Gastrocnemius medialis (tissue), 4 donors: Measurements from ENCODE around the gene PFDN5.
A peak's percentile ranks its signal among the peaks of the same experiment; 100 is the strongest.

Source experiments
- POLR2A ChIP-seq, 2 donors: fragments of 450-650 bp; IDR thresholded peaks; one replicate each; pipeline ENCODE4 v1.6.1; 2017; ENCODE audit warnings: antibody characterized with exemption in 2 of 2, mild to moderate bottlenecking in 2 of 2, moderate library complexity in 2 of 2
- TF ChIP-seq, protein P1 (sequence below), 5 experiments: fragments of 450-650 bp in 3 of 5; fragments of 200-600 bp in 2 of 5; sonication (generic) in 2 of 5; IDR thresholded peaks in 4 of 5; conservative IDR thresholded peaks in 1 of 5; 1 replicate in 4 of 5; 2 replicates in 1 of 5; pipeline ENCODE4 v1.5.1; 2016 to 2019; ENCODE audit warnings: antibody characterized with exemption in 5 of 5, mild to moderate bottlenecking in 3 of 5, moderate library complexity in 3 of 5

DNA sequence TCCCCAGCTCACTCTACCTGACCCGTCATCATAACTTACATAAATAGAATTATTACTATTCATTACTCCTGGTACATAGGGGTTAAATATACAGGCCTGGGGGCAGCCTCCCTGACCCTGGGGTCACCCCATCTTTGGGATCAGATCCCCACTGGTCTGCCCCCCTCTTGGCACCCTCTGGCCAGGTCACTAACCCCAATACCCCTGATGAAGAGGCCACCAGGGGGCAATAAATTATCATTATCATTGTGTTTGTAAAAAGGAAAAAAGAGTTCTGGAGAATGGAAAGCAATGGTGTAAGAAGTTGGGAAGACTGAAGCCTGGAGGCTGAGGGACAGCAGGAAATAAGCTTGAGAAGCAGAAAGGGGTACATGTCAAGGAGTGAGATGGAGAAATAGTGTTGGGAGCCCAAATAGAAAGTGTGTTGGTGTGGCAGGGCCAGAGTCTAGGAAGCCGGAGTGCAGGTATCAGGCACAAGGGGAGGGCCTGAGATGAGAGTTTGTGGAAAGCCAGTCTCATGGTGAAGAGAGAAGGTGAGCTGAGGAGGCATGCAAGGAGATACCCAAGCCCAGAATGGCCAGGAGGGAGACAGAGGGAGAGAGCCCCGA lies 32.2 kb downstream of the PFDN5 start:
- TF ChIP-seq, protein P1, sequence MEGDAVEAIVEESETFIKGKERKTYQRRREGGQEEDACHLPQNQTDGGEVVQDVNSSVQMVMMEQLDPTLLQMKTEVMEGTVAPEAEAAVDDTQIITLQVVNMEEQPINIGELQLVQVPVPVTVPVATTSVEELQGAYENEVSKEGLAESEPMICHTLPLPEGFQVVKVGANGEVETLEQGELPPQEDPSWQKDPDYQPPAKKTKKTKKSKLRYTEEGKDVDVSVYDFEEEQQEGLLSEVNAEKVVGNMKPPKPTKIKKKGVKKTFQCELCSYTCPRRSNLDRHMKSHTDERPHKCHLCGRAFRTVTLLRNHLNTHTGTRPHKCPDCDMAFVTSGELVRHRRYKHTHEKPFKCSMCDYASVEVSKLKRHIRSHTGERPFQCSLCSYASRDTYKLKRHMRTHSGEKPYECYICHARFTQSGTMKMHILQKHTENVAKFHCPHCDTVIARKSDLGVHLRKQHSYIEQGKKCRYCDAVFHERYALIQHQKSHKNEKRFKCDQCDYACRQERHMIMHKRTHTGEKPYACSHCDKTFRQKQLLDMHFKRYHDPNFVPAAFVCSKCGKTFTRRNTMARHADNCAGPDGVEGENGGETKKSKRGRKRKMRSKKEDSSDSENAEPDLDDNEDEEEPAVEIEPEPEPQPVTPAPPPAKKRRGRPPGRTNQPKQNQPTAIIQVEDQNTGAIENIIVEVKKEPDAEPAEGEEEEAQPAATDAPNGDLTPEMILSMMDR (IDR thresholded peaks at IDR 0.05 in 4 of 5, conservative IDR thresholded peaks at IDR 0.05 in 1 of 5): peak in 1 of 5 experiments; percentile 6
- no peak for TF ChIP-seq POLR2A (IDR thresholded peaks at IDR 0.05)
